GM20000 (cell line): ENCODE measurements around the gene PLXND1.

Experiments
- DNase-seq: peaks from one replicate; pipeline ENCODE4 v3.0.0; 2012; ENCODE audit warnings: low spot score
- CTCF ChIP-seq: IDR thresholded peaks from 2 replicates; pipeline ENCODE4 v1.5.1; 2012; ENCODE audit warnings: mild to moderate bottlenecking, control low read depth; ENCODE audit errors: extremely low read depth, missing control alignments

PLXND1 gene

DNA sequence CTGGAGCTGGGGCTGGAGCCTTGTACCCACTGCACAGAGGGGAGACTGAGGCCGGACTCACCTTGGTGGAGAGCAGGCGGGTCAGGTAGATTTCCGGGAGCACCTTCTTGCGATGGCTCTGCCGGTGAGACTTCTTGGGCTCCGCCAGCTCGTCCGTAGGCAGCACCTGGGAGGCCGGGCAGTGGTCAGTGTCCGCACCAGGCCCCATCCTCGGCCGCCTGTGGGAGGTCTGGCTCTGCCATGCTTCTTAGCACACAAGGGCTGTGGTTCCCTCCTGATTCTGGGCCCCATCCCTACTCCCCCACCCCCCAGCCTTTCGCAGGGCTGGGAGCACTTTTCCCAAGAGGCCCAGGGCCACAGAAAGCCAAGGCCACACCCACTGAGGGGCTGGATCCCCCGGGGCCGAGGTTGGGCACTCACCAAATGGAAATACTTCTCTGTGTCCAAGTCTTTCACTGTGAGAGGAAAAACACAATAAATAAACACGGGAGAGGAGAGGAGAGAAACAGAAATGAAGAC is 46.1 kb downstream of the PLXND1 start:
- DNase-seq: no peak
- no peak for TF ChIP-seq CTCF

DNA sequence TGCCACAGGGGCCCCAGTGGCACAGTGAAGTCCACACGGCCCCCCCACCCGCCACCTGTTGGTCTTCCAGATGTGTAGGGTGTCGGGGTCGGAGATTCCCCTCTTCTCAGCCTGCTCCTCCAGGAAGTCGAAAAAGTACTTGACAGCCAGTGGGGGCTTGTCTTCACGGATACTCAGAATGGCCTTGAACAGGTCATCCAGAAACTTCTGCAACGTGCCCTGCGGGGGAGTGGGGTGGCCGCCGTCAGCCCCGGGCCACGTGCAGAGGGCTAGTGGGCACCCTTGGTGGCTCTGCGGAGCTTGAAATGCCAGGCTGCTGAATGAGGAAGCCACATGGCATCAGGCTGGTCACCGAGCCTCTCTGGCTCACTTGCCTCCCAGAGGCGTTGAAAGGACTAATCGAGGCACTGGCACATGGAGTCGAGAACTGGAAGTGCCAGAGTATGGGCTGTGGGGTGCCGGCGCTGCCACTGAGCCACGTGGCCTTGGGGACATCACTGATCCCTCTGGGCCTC is 46.9 kb downstream of the PLXND1 start:
- DNase-seq: no peak
- TF ChIP-seq CTCF: no peak

DNA sequence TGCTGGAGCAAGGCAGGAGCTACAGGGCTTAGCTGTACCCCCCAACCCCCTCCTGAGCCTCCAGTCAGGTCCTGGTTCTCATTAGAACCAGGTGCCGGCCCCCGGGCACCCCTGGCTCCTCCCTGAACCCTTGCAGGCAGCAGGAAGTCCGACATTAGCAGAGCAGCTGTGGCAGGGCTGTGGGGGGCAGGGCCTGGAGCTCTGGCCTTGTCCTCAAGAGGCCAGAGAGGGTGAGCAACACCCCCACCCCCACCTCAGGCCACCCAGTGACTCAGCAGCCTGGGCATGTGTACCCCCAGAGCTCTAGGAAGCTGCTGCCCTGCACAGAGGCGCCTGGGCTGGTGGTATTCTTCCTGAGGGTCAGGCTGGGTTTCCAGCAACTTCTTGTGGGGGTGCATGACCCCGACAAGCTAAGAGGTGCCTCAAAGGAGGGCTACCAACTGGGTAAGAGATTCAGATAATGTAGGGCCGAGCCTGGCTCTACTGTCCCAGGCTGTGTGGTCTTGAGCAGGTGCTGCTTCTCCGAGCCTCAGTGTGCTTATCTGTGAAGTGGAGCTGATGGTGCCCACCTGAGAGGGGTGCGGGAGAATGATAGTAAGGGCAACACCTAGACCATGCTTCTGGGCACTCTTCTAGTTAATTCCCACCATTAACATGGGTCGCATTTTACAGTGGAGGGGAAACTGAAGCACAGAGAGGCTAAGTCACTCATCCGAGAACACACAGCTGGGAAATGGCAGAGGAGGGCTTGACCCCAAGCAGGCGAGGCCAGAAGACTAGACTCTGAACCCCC is 47.5 kb downstream of the PLXND1 start:
- DNase-seq: no peak
- no peak for TF ChIP-seq CTCF

- no peak for DNase-seq
- no peak for TF ChIP-seq CTCF
These were observed 48.2 kb downstream of the PLXND1 start for GRCh38 chr3:129558081-129558771.

GRCh38 chr3:129557548-129557894 is 49.0 kb downstream of the PLXND1 start:
- no peak for DNase-seq
- no peak for TF ChIP-seq CTCF

DNA sequence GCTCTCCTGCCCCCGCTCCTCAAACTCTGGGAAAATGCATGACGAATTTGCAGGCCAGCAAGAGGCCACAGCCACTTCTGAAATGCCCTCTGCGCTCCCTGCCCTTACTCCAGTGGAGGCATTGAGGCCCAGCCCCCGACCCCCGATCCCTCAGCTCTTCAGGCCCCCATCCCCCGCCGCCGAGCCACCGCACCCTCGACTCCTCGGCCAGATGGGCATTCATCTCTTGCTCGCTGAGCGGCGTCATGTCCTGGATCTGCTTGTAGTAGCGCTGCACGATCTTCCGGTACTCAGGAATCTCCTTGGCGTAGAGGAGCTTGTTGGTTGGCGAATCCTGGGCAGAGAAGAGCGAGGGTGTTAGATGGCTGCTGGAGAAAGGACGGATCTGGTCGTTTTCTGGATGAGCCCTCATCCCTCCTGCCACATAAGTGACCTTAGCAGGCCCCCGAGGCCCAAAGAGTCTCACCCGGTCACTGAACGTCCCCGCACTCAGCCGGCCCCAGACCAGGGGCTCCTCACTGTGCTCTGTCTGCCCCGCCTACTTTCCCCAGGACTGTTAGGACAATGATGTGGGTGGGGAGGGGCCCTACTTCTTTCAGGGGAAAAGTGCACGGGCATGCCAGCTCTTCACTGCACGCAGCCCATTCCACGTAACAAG is 49.5 kb downstream of the PLXND1 start:
- TF ChIP-seq CTCF: no peak
- no peak for DNase-seq

DNA sequence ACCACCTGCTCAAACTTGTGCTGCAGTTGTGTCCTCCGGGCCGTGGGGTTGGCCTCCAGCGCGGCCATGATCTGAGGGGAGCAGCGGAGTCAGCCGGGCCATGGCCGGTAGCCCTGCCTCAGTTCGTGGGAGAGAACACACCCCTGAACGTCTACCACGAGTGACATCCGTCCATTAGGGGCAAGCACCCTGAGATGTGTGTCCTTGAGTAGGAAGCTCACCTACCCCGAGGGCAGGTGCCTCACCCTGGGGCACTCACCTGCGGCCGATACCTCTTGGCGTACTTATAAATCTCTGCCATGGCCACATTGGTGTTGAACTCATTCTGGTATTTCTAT is 50.1 kb downstream of the PLXND1 start:
- DNase-seq: no peak
- no peak for TF ChIP-seq CTCF
